COLO668 (cell line): ENCODE data around the gene SUSD1.

Experiments used
- DNase-seq: peaks from one replicate; lab custom pipeline; 2025; ENCODE audit not compliant: unreplicated experiment; lab: John Stamatoyannopoulos, UW

SUSD1 gene

DNA sequence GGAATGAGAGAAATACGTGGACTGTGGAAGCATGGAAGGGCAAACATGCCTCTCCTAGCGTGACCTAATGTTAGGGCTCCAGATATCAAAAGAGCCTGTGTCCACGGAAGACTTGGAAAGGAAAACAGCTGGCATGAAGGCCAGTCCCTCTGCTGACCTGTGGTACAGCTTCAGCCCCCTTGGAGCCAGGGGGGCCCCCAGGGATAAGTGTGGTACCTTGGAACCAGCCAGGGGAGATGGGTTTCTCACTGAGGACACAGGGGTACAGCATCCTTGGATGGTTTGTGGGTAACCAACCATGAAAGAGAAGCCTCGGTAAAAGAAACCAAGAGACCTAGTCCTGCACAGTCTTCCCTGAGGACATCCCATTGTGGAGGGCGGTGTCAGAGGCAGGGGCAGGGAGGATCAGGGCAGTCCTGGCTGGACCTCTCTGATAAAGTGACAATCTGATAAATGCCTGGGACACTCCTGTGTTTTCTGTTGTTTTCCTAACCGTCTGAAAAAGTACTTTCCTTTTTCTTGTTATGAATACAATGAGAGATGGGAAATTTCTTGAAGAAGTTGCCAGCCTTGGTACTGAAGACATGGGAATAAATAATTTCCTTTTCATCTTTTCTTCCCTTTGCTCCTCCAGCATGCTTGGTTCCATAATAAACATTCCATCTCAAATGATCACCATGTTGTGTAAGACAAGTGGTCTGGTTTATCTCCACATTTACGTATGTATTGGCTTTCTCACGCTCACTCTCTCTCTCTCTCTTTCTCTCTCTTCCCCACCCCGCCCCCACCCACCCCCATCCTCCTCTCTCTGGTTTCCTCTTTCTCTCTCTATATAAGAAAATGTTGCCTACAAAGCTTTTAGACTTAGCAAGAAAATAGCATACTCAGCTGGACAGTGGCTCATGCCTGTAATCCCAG is 102.1 kb downstream of the SUSD1 start:
- no peak for DNase-seq

- DNase-seq: no peak
Measured at GRCh38 chr9:112069318-112070169, 105.6 kb downstream of the SUSD1 start.

DNA sequence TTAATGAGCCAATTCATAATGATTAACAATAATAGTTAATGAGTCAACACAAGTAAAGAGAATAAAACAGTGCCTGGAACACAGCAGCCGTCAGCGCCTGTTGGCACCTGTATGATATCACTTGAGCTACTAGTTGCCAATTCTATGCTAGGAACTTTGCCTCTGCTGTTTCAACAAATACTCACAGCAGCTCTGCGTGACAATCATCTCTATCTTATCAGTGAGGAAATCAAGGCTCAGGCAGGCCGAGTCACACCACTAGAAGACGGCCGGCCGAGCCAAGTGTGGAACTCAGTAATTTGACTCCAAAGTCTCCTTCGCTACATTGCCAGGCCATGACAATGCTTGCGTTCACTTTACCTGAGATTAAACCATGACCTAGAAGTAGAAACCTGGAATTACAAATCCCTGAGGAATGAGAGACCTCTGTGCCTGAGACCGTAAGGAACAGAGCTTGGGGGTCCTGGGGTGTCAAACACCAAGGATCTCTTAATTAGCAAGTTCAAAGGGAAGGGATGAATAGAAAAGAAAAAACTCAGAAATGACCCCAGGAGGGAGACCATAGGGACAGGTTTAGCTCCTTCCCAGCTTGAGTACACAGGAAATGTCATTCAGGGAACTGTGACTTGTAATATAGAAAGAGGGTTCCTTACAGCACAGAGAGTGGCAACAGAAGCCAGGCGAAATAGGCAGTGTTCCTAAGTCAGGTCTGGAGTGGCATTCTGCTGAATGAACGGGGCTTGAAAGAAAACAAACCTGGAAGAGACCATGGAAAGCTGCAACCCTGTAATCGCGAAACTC is 109.1 kb downstream of the SUSD1 start:
- no peak for DNase-seq

GRCh38 chr9:112064871-112065270 is 110.2 kb downstream of the SUSD1 start:
- no peak for DNase-seq

GRCh38 chr9:112063586-112063985 is 111.5 kb downstream of the SUSD1 start:
- no peak for DNase-seq

DNA sequence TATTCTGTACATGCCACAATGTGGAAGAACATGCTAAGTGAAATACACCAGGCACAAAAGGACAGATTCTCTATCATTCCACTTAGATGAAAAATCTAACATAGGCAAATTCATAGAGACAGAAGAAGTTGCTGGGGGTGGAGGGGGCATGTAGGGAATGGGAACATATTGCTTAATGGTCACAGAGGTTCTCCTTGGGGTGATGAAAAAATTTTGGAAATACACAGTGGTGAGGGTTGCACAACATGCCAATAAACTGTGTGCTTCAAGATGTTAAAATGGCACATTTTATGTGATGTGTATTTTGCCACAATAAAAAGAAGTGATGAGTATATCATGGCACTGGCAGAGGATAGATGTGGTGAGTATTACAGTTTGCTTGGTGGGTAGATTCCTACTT is 111.9 kb downstream of the SUSD1 start:
- no peak for DNase-seq

DNA sequence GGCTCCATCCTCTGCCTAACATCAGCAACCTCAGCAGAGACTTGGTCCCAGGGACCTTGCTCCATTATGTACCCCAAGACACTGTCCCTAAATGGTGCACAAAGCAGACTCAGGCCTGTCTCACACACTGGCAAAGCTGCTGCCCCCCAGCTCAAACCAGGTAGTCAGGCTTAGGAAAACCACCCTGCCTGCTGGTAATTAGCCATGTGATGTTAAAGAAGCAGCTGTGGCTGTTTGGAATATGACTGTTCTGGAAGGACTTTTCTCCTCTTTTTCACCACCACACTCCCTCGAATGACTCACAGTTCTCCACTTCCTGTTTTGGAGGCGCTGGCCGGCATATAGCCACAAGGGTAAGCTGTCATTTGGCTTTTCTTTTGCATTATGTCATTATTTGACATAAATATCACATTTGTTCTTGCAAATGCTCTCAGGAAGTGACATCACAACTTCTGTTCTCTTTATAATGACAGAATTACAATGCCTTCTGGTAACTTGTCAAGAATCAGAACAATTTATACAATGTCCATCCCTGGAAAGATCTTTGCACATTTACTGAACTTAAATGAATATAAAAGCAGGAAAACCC is 113.9 kb downstream of the SUSD1 start:
- peak; percentile 11 for DNase-seq

- no peak for DNase-seq
Measured at GRCh38 chr9:112059966-112060320, 115.2 kb downstream of the SUSD1 start.

- no peak for DNase-seq
Measured at GRCh38 chr9:112059145-112059965, 115.7 kb downstream of the SUSD1 start.

- no peak for DNase-seq
Measured at GRCh38 chr9:112056996-112057395, 118.1 kb downstream of the SUSD1 start.

DNA sequence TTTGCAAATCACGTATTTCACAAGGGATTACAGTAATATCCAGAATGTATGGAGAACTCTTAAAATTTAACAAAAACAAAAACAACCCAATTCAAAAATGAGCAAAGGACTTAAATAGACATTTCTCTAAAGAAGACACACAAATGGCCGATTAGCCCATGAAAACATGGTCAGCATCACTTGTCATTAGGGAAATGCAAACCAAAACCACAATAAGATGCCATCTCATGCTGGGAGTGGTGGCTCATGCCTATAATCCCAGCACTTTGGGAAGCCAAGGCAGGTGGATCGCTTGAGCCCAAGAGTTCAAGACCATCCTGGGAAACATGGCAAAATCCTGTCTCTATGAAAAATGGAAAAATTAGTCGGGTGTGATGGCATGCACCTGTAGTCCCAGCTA is 120.2 kb downstream of the SUSD1 start:
- DNase-seq: no peak

- DNase-seq: no peak
Measured at GRCh38 chr9:112051812-112052211, 123.3 kb downstream of the SUSD1 start.

GRCh38 chr9:112050544-112051475 is 124.3 kb downstream of the SUSD1 start:
- no peak for DNase-seq

- no peak for DNase-seq
Measured at GRCh38 chr9:112049811-112050516, 125.1 kb downstream of the SUSD1 start.

DNA sequence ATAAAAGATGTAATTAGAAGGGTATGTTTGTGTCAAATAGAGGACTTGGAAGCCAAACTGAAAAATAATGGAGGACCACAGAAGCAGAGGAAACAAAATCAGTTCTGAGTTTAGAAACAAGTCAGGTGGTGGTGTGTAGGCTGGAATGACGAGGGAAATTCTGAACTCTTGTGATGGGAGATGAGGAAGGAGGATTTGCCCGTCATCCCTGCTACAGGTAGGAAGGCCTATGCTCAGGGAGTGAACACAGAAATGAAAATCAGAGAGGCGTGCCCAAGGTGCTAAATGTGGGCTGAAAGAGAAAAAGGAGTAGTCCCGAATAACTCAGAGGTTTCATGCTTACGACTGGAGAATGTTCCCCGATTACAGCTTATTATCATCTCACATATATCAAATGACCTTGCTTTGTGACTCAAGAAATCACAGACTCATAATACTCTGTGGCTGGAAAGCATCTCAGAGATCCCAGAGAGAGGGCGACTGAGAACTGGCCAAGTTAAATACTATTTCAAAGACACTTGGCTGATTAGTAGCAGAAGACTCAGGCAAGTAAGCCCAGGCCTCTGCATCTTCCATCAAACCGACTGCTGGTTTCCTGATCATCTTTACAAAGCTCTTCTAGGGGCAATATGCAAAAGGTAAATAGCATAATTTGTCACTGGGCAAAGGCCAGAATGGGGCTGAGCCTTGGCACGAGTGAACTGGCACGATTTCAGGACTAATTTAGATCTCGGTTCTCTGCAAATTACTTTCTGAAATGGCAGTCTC is 126.0 kb downstream of the SUSD1 start:
- DNase-seq: no peak

DNA sequence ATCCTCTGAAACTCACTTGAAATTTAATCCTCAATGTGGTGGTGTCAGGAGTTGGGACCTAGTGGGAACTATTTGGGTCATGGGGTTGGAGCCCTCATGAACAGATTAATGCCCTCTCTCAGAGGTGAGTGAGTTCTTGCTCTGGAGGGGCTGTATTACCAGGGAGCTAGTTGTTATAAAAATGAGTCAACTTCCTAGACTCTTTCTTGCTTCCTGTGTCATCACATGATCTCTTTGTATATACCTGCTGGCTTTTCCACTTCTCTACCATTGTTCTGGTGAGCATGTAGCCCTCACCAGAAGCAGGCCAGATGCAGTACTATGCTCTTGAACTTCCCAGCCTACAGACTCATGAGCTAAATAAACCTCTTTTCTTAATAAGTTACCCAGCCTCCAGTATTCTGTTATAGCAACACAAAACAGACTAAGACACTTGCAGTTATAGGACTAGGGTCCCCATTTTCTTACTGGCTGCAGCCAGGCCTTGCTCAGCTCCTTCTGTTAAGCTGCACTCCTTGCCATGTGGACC is 127.5 kb downstream of the SUSD1 start:
- DNase-seq: no peak

DNA sequence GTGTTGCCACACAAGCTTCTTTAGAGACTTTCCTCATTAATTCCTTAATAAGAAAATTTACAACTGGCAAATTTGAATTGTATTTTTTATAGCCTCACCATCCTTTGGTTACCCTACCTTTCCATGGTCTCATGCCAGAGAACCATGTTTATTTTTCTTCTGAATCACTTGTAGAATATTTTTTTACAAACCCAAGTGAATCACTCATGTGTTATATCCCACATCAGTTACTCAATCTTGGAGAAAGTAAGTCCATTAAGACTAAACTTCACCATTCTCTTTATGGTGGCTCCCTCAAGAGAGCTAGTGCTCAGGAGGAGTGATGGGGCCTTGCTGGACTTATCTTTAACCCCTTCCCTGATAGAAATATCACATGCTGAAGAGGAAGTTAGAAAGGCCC is 128.9 kb downstream of the SUSD1 start:
- DNase-seq: no peak
